HL-60 (cell line): ENCODE measurements around the gene RNU1-4.
"Not testable (repeated sequence)": the region's sequence is repeated elsewhere in the genome, so short reads cannot be mapped to it uniquely, and the experiment has no call there.

Experiments
- CTCF ChIP-seq: IDR thresholded peaks from one replicate; pipeline ENCODE4 v1.5.1; 2011; ENCODE audit warnings: low read length, control low read depth, inconsistent platforms; ENCODE audit not compliant: insufficient read depth
- GABPA ChIP-seq: IDR thresholded peaks from 2 replicates; pipeline ENCODE4 v1.6.1; 2012; ENCODE audit warnings: low read depth
- POLR2AphosphoS5 ChIP-seq: IDR thresholded peaks from 2 replicates; pipeline ENCODE4 v1.6.1; 2012; ENCODE audit warnings: low read depth
- REST ChIP-seq: IDR thresholded peaks from 2 replicates; pipeline ENCODE4 v1.6.1; 2012; ENCODE audit warnings: low read depth; ENCODE audit not compliant: insufficient replicate concordance
- SPI1 ChIP-seq: IDR thresholded peaks from 2 replicates; pipeline ENCODE4 v1.6.1; 2012; ENCODE audit warnings: low read depth, mild to moderate bottlenecking, borderline replicate concordance

- TF ChIP-seq CTCF, GABPA, POLR2AphosphoS5, REST, SPI1: not testable (repeated sequence)
Observed at GRCh38 chr1:16692283-16692682, 48.0 kb upstream of the RNU1-4 start.
